NCI-H460 (cell line): ENCODE results near the gene FDPS. TPM values are rescaled to one million over a fixed set of nuclear protein-coding genes. Genes with fewer than 3 reads are reported as not detected.
"Not testable (repeated sequence)": the region's sequence is repeated elsewhere in the genome, so short reads cannot be mapped to it uniquely, and the experiment has no call there.

ENCODE experiments used
- DNase-seq: peaks from one replicate; pipeline ENCODE4 v3.0.0-alpha.2; 2016; ENCODE audit warnings: low read depth; ENCODE audit errors: extremely low read depth
- total RNA-seq: library from RNA; depleted of rRNA; stranded (reverse); fragments of >200 nt; shearing (Covaris generic); gene quantifications from 2 replicates; pipeline ENCODE4 v1.2.3, GENCODE V29; 2014

FDPS gene
- total RNA-seq, 1 experiment from 2014 or later, result 142 TPM

DNA sequence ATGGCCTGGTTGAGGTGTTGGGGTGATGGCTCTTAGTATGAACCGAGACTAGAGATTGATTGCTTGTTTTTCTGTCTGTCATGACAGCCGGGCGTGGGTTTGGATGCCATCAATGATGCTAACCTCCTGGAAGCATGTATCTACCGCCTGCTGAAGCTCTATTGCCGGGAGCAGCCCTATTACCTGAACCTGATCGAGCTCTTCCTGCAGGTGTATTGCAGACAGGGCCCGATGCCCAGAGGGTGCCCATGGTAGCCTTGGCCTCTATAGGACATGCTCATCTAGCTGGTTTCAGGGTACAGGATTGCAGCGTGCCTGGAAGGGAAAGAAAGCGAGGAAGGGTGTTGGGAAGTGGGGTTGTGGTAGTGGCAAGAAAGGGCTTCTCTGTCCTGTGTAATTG is 9.4 kb downstream of the FDPS start:
- no peak for DNase-seq

DNA sequence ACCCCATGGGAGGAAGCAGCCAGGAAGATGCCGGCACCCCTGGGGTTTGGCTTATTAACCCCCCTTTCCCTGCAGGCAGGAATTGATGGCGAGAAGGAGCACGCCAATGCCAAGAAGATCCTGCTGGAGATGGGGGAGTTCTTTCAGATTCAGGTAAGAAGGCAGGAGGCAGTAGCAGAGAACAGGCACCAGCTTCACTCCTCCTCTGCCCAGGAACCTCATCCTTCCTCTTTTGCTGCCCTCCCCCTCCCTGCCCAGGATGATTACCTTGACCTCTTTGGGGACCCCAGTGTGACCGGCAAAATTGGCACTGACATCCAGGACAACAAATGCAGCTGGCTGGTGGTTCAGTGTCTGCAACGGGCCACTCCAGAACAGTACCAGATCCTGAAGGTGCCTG is 10.9 kb downstream of the FDPS start:
- DNase-seq, result no peak

DNA sequence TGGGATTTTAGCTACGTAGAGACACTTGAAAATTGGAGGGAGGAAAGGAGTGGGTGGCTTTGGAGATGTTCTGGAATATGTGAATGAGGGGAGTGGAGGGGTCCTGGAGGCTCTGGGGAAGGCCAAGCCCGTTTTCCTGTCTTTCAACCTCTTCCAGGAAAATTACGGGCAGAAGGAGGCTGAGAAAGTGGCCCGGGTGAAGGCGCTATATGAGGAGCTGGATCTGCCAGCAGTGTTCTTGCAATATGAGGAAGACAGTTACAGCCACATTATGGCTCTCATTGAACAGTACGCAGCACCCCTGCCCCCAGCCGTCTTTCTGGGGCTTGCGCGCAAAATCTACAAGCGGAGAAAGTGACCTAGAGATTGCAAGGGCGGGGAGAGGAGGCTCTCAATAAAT is 11.6 kb downstream of the FDPS start:
- DNase-seq, result no peak

DNA sequence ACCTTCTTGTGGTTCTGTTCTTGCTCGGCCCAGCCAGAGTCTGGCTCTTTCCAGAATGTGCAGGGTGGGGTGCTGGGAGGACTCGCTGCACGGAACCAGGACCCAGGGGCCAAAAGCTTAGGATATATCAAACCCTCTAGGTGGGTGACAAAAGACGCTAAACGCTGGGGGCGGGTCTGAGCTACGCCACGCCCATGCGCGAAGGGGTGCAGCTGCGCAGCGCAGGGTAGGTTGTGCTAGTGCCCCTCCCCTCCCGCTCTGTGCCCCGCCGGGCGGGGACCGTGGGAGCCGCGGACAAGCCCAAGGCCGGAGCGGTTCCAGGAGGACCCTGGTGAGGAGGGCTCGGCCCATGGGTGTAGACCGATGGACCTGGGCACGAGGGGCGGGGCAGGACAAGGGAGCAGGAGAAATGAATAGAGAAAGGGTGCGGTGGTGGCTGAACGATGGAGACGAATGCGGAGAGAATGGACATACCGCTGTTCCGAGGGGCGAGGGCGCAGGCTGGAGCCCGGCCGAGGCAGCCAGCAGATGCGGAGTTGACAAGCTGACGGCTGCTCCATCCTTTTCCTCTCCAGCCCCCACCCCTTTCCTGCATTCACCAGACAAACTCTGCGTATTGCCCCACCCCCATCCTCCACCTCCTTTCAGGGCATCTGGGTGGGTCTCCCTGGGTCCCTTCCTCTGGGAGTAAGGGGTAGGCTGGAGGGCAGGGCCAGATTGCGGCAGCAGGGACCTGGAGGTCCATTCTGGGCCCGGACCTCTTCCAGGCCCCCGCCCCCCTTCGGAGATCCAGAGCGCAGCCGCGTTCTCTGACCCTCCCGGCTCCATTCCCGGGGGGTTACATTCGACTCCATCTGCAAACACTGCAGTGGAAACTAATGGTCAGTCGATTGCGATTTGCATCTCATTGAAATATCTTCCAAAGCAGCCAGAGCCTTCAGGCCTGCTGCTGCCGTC is 12.3 kb downstream of the FDPS start, which contains the start of gene RUSC1:
TSS of gene RUSC1 (plus strand) at position 234 of the 957 bp plus-strand sequence. CDS start 880 bp downstream, outside the sequence.
- no peak for DNase-seq

DNA sequence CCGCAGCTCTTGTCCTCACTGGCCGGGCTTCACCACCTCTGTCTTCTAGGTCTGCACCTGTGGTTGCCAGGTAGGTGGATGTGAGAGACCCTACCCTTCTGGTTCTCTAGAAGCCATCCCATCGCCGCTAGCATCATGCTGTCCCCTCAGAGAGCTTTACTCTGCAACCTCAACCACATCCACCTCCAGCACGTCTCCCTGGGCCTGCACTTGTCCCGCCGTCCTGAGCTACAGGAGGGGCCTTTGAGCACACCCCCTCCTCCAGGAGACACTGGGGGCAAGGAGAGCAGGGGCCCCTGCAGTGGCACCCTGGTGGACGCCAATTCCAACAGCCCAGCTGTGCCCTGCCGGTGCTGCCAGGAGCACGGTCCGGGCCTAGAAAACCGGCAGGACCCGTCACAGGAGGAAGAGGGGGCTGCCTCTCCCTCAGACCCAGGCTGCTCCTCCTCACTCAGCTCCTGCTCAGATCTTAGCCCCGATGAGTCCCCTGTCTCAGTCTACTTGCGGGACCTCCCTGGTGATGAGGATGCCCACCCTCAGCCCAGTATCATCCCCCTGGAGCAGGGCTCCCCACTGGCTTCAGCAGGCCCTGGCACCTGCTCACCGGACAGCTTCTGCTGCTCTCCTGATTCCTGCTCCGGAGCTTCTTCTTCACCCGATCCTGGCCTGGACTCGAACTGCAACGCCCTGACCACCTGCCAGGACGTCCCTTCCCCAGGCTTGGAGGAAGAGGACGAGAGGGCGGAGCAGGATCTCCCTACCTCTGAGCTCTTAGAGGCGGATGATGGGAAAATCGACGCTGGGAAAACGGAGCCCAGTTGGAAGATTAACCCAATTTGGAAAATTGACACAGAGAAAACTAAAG is 13.2 kb downstream of the FDPS start:
- no peak for DNase-seq

DNA sequence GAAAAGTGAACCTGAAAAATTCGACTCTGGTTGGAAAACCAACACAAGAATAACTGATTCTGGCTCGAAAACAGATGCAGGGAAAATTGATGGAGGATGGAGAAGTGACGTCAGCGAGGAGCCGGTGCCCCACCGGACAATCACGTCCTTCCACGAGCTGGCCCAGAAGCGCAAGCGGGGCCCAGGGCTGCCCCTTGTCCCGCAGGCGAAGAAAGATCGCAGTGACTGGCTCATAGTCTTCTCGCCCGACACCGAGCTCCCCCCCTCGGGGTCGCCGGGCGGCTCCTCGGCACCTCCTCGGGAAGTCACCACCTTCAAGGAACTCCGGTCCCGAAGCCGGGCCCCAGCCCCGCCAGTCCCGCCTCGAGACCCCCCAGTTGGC is 13.9 kb downstream of the FDPS start:
- DNase-seq, result no peak

DNA sequence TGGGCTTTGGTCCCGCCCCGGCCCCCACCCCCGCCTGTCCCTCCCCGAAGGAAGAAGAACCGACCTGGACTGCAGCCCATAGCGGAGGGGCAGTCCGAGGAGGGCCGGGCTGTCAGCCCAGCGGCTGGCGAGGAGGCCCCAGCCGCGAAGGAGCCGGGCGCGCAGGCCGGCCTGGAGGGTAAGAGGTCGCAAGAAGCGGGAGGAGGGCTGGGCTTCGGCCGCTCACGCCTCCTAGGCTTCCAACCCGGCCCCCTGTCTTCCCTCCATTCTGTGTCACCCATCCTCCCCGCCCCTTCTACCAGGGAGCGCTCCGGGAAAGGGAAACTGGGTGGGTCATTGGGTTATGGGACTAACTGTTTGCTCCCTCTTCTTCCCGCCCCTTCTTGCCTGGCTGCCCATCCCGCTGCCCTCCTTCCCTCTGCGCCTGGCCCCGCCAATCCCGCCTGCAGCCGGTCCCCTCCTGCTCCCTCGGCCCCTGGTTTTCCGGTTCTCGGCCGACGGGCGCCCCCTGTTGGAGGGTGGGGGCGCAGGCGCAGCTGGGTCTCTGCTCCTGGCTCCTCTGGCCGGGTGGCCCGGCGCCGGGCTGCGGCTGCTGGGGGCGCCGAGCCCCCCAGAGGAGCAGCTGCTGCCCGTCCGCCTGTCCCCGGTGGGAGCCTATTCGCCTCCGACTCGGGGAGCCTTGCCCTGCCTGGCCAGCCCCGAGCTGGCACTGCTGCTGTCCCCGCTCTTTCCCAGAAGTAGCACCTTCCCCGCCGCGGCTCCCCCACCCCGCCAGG is 14.5 kb downstream of the FDPS start:
- peak; percentile 88 for DNase-seq

DNA sequence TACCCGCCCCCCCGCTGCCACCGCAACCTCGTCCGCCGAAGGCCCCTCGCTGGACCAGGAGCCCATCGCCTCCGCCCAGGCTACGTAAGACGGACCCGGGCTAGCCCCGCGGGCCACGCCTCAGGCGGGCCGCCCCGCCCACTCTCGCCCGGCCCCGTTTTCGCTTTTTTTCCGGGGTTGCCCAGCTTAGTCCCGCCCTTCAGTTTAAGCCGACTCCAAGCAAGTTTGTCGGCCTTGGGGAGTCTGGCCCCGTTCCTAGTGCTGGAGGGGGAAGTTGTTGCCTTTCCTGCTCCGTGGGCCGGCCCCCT is 15.0 kb downstream of the FDPS start:
- peak; percentile 90 for DNase-seq

DNA sequence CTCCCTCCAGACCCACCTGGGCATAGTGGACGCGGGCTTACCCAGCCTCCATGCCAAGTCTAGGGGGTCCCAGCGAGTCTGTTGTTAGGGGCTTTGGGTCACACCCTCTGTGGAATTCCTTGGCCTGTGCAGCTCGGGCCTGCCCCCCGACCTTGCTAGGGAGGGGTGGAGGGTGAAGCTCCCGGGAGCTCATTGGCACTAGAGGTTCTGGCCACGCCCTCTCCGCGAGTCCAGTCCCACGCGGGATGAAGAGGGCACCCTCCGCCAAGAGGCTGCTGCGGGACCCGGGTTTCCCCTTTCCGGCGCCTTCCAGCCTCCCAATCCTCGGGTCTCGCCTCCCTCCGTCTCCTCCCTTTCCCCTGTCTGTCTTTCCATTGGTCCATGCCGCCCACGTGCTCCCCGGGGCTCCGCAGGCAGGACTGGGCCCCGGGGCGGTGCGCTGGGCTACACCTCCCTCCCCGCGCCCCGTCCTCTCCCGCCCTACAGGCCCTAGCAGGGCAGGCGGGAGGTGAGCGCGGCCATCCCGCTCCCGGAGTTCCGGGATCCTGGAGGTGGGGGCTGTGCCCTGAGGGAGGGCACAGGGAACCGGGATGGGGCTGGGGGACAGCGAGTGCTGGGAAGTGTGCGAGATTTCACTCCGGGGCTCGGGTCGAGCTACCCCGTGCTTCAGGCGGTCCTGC is 15.5 kb downstream of the FDPS start:
- DNase-seq, result peak; percentile 98

DNA sequence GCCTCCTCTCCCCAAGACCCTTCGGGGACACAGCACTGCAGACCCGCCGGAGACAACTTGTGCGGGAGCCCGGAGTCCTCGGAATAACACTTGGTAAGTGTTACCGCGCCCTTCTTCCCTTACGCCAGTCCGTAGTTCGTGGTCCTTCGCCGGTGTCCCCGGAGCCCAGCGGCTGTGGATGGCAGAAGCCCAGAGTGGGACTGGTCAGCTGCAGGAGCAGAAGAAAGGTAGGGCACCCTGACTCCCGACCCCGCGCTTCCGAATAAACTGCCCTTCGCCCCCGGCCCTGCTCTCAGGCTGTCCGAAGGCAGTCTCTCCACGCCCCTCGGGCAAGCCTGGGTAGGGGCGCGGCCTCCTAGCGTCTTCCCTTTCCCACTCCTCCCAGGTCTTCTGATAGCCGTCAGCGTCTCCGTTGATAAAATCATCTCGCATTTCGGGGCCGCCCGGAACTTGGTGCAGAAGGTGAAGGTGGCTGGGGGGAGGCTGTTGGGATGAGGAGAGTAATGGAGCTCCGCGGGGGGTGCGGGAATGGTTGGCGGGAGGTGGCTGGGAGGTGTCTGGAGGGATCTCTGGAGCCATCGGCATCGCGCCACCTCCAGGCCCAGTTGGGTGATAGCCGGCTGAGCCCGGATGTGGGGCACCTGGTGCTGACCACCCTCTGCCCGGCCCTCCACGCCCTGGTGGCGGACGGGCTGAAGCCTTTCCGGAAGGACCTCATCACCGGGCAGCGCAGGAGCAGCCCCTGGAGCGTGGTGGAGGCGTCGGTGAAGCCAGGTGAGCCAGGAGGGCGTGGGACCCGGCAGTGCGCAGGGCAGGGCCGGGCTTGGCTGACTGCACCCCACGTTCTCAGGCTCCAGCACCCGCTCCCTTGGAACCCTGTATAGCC is 16.3 kb downstream of the FDPS start:
- peak; percentile 61 for DNase-seq

DNA sequence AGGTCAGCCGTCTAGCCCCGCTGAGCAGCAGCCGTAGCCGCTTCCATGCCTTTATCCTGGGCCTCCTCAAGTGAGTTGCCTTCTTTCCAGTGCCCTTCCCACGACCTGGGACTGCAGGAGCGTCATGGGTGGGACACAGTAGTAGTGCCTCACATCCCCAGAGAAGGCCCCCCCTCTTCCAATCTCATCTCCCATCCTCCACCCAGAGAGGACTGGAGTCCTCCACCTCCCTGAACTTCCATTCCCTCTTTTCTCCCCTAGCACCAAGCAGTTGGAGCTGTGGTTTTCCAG is 16.9 kb downstream of the FDPS start:
- no peak for DNase-seq

DNA sequence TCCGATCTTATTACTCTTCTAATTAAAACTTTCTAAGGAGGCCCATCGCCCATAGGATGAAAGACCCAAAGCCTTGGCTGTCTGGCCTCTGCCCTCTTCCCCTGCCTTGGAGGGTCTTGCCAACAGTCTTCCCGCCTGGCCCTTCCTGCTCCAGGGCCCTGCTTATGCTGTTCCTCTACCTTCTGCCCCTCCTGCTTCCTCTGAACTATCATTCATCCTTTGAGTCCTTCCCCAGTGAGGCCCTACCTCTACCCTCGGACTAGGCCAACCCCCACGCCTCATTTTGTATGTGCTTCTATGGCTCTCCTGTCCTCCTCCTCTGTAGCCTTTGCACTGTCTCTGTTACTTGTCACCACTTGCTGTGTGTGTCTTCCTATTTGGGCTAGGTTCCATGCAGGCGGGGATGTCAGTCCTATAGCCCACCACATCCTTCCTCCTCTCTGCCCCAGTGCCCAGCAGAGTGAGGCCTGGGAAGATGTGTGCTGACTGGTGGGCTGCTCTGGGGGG is 17.4 kb downstream of the FDPS start:
- DNase-seq, result no peak

DNA sequence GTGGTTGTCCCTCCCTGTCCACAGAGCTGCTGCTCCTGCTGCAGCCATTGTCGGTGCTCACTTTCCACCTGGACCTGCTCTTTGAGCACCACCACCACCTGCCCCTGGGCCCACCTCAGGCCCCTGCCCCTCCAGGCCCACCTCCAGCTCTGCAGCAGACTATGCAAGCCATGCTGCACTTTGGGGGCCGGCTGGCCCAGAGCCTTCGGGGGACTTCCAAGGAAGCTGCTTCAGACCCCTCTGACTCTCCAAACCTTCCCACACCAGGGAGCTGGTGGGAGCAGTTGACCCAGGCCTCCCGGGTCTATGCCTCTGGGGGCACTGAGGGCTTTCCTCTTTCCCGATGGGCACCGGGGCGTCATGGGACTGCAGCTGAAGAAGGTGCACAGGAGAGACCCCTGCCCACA is 18.0 kb downstream of the FDPS start:
- DNase-seq, result no peak

DNA sequence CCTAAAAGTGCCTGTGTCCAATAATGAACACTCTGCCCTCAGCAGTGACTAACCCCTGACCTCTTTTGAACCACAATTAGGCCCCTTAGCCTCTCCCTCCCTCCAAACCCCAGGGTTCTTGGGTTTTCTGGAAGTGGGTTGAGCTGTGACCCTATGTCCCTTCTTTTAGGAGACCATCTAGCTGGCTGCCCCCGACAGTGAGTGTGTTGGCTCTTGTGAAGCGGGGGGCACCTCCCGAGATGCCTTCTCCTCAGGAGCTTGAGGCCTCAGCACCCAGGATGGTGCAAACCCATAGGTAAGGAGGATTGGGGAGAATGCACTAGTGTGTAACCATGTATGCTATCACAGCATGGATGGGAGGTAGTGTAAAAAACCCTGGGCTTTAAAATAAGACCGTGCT is 19.3 kb downstream of the FDPS start:
- no peak for DNase-seq

DNA sequence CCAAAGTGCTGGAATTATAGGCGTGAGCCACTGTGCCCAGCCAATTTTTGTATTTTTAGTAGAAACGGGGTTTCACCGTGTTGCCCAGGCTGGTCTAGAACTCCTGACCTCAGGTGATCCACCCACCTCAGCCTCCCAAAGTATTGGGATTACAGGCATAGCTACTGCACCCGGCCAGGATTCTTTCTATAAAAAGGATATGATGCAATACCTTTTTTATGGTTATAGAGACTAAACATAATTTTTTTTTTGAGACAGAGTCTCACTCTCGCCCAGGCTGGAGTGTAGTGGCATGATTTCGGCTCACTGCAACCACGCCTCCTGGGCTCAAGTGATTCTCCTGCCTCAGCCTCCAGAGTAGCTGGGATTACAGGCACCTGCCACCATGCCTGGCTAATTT is 20.2 kb downstream of the FDPS start:
- not testable (repeated sequence) for DNase-seq

DNA sequence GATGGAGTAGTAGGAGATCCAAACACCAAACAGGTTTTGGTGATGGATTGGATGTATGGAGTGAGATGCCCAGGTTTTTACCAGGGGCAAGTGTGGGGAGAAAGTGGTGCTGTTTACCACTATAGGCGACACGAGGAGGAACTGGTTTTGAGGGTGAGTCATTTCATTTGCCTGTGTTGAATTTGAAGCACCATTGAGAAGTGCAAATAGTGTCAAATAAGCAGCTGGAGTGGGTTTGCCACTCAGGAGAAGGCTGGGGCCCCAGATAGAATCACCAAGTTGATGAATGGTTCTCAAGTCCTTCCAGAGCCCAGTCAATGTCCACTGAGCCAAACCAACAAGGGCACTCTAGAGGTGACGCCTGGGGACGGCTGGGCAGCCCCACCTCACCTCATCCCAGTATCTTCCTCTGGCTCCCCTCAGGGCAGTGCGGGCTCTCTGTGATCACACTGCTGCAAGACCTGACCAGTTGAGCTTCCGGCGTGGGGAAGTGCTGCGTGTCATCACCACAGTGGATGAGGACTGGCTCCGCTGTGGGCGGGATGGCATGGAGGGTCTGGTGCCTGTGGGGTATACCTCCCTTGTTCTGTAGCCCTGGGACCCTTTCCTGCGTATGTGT is 21.4 kb downstream of the FDPS start:
- peak; percentile 89 for DNase-seq

DNA sequence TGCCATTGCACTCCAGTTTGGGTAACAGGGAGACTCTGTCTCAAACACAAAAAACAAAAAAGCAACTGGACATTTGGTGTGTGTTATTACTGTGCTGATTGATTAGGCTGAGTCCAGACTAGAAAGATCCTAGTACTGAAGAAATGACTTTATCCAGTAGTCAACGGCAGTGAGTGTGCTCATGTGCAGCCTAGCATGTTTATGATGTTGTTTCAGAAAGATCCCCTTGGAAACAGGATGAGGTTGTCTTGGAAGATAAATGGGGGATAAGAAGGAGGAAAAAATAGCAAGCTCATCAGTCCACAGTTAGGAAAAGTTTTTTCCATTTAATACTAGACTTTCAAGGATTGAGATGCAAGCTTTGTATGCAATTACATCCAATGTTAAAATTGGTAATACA is 26.3 kb downstream of the FDPS start:
- no peak for DNase-seq

DNA sequence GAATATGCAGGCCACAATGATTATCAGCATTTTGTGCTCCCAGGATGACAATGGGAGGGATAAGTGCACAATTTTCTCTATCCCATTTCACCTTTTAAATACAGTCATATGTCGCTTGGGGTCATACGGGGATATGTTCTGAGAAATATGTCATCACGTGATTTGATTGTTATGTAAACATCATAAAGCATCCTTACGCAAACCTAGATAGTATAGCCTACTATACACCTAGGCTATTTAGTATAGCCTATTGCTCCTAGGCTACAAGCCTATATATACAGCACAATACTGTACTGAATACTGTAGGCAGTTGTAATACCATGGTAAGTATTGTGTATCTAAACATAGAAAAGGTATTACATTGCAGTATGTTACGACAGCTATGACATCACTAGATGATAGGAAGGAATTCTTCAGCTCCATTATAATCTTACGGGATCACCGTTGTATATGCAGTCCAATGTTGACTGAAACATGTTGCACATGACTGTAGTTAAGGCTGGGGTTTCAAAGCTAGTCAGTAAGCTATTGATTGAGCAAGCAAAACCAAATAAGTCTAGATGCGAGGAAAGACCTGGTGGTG is 30.9 kb downstream of the FDPS start:
- peak; percentile 45 for DNase-seq

DNA sequence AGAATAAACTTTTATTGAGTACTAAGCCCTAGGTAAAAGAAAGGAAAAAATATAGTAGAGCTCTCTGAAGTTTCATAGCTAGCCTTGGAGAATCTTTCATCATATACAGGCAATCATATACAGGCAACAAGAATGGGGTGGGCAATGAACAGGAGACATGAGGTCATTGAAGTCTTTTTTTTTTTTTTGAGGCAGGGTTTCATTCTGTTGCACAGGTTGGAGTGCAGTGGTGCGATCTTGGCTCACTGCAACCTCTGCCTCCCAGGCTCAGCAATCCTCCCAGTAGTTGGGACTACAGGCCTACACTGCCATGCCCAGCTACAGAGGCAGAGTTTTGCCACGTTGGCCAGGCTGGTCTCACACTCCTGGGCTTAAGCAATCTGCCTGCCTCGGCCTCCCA is 34.2 kb downstream of the FDPS start:
- no peak for DNase-seq
